ENCODE measurements around the gene KCNIP1. TPM values are rescaled to one million over a fixed set of nuclear protein-coding genes. Genes with fewer than 3 reads are reported as not detected.

Gene KCNIP1
- polyA plus RNA-seq, 1 donor from 2014 or later, result 13.8 TPM

- H3K9ac ChIP-seq (ENCODE audit: low read length), result no peak overlapping the region
- no peaks in the 10 kb centered on the region for H4K20me1 ChIP-seq (ENCODE audit: insufficient read depth)
- H3F3A ChIP-seq (ENCODE audit: insufficient read depth, low read length, poor library complexity, severe bottlenecking), result no peaks in the 10 kb centered on the region
- no peaks in the 10 kb centered on the region for H3K79me2 ChIP-seq (replicated peaks; ENCODE audit: insufficient read depth, low read length)
- TF ChIP-seq REST (IDR thresholded peaks at IDR 0.05; ENCODE audit: borderline replicate concordance) (no peak), EP300 (conservative IDR thresholded peaks at IDR 0.05; ENCODE audit: poor library complexity, severe bottlenecking) (no peak)
- H3K9me2 ChIP-seq (ENCODE audit: insufficient read depth, low read length), result no peaks in the 10 kb centered on the region
- H3K27ac ChIP-seq (ENCODE audit: low read length), result no peak overlapping the region
- no peaks in the 10 kb centered on the region for H3K9me3 ChIP-seq (ENCODE audit: low read length)
- H3K4me2 ChIP-seq (ENCODE audit: low read length), result no peak overlapping the region
- H3K27me3 ChIP-seq (ENCODE audit: insufficient read depth, low read depth, low read length), result peaks cover 15% of the 10 kb centered on the region
- no peak overlapping the region for H2AFZ ChIP-seq (ENCODE audit: low read depth, low read length)
- H3K4me3 ChIP-seq (ENCODE audit: low read length), result no peak overlapping the region
- H3K36me3 ChIP-seq (ENCODE audit: insufficient read depth, low read length), result no peaks in the 10 kb centered on the region
Measured at GRCh38 chr5:170748951-170749471, 245.2 kb downstream of the KCNIP1 start.

- Histone ChIP-seq H3K79me2 (replicated peaks; ENCODE audit: insufficient read depth, low read length) (no peaks in the 10 kb centered on the region), H3K27me3 (ENCODE audit: insufficient read depth, low read depth, low read length) (peaks cover 7% of the 10 kb centered on the region), H4K20me1 (ENCODE audit: insufficient read depth) (no peaks in the 10 kb centered on the region), H3K36me3 (ENCODE audit: insufficient read depth, low read length) (no peaks in the 10 kb centered on the region), H2AFZ (ENCODE audit: low read depth, low read length) (no peak overlapping the region), H3K9me2 (ENCODE audit: insufficient read depth, low read length) (no peaks in the 10 kb centered on the region), H3K9ac (ENCODE audit: low read length) (no peak overlapping the region), H3K4me3 (ENCODE audit: low read length) (no peak overlapping the region), H3K27ac (ENCODE audit: low read length) (no peak overlapping the region), H3K4me2 (ENCODE audit: low read length) (no peak overlapping the region), H3K9me3 (ENCODE audit: low read length) (no peaks in the 10 kb centered on the region), H3F3A (ENCODE audit: insufficient read depth, low read length, poor library complexity, severe bottlenecking) (no peaks in the 10 kb centered on the region)
- no peak for TF ChIP-seq EP300 (conservative IDR thresholded peaks at IDR 0.05; ENCODE audit: poor library complexity, severe bottlenecking)
- TF ChIP-seq CTCF (IDR thresholded peaks at IDR 0.05; ENCODE audit: poor library complexity, severe bottlenecking), result no peak
- no peak for TF ChIP-seq POLR2AphosphoS5 (IDR thresholded peaks at IDR 0.05)
- TF ChIP-seq RAD21 (conservative IDR thresholded peaks at IDR 0.05), result no peak
- no peak for TF ChIP-seq SMC3 (conservative IDR thresholded peaks at IDR 0.05; ENCODE audit: poor library complexity)
- TF ChIP-seq MXI1 (conservative IDR thresholded peaks at IDR 0.05; ENCODE audit: poor library complexity, severe bottlenecking), result no peak
- TF ChIP-seq EZH2 (IDR thresholded peaks at IDR 0.05; ENCODE audit: borderline replicate concordance, insufficient read depth, low read length, poor library complexity, severe bottlenecking), result no peak
Measured at GRCh38 chr5:170749911-170750431, 246.2 kb downstream of the KCNIP1 start.

GRCh38 chr5:170750791-170751190, 247.0 kb downstream of the KCNIP1 start:
- H3F3A ChIP-seq (ENCODE audit: insufficient read depth, low read length, poor library complexity, severe bottlenecking), result no peaks in the 10 kb centered on the region
- no peak overlapping the region for H3K4me2 ChIP-seq (ENCODE audit: low read length)
- no peak overlapping the region for H3K9ac ChIP-seq (ENCODE audit: low read length)
- peaks cover 2% of the 10 kb centered on the region for H3K27me3 ChIP-seq (ENCODE audit: insufficient read depth, low read depth, low read length)
- no peaks in the 10 kb centered on the region for H3K9me2 ChIP-seq (ENCODE audit: insufficient read depth, low read length)
- no peak overlapping the region for H2AFZ ChIP-seq (ENCODE audit: low read depth, low read length)
- TF ChIP-seq REST (IDR thresholded peaks at IDR 0.05; ENCODE audit: borderline replicate concordance) (no peak), EZH2 (IDR thresholded peaks at IDR 0.05; ENCODE audit: borderline replicate concordance, insufficient read depth, low read length, poor library complexity, severe bottlenecking) (no peak), SMC3 (conservative IDR thresholded peaks at IDR 0.05; ENCODE audit: poor library complexity) (no peak), TAF1 (IDR thresholded peaks at IDR 0.05; ENCODE audit: low read depth) (no peak), MXI1 (conservative IDR thresholded peaks at IDR 0.05; ENCODE audit: poor library complexity, severe bottlenecking) (no peak), CTCF (IDR thresholded peaks at IDR 0.05; ENCODE audit: poor library complexity, severe bottlenecking) (no peak), EP300 (conservative IDR thresholded peaks at IDR 0.05; ENCODE audit: poor library complexity, severe bottlenecking) (no peak), POLR2AphosphoS5 (IDR thresholded peaks at IDR 0.05) (no peak), RAD21 (conservative IDR thresholded peaks at IDR 0.05) (no peak)
- H3K36me3 ChIP-seq (ENCODE audit: insufficient read depth, low read length), result no peaks in the 10 kb centered on the region
- H3K79me2 ChIP-seq (replicated peaks; ENCODE audit: insufficient read depth, low read length), result no peaks in the 10 kb centered on the region
- no peaks in the 10 kb centered on the region for H3K9me3 ChIP-seq (ENCODE audit: low read length)
- H3K27ac ChIP-seq (ENCODE audit: low read length), result no peak overlapping the region
- no peaks in the 10 kb centered on the region for H4K20me1 ChIP-seq (ENCODE audit: insufficient read depth)
- no peak overlapping the region for H3K4me3 ChIP-seq (ENCODE audit: low read length)
